Body of pancreas (tissue), 4 donors: ENCODE results near the gene MUSK. TPM values are rescaled to one million over a fixed set of nuclear protein-coding genes. Genes with fewer than 3 reads are reported as not detected.
A peak's percentile ranks its signal among the peaks of the same experiment; 100 is the strongest.

Source experiments
- ATAC-seq: fragments of 150-250 bp; one replicate; pipeline ENCODE4 v1.9.1; 2016
- DNase-seq, 4 donors: peaks; one replicate each; pipeline ENCODE4 v3.0.0-alpha.2; 2019
- H3K27ac ChIP-seq, 4 donors: fragments of 200-600 bp; sonication (generic); 1 replicate in 3 of 4; 2 replicates in 1 of 4; pipeline versions ENCODE4 v1.5.1 to v1.6.1; 2016 to 2019; ENCODE audit warnings: mild to moderate bottlenecking in 1 of 4, mixed read lengths in 1 of 4, moderate library complexity in 1 of 4
- H3K27me3 ChIP-seq, 2 donors: fragments of 200-600 bp; sonication (generic); one replicate each; pipeline ENCODE4 v1.6.0; 2016; ENCODE audit warnings: mild to moderate bottlenecking in 1 of 2
- H3K36me3 ChIP-seq, 2 donors: fragments of 200-600 bp; sonication (generic); replicated peaks in 1 of 2; 2 replicates each; pipeline ENCODE4 v1.5.1; 2016; ENCODE audit warnings: low read depth in 2 of 2; ENCODE audit not compliant: insufficient read depth in 1 of 2
- H3K4me1 ChIP-seq: fragments of 200-600 bp; sonication (generic); one replicate; pipeline ENCODE4 v1.6.0; 2016
- H3K4me3 ChIP-seq, 2 donors: fragments of 200-600 bp; sonication (generic); 1 replicate in 1 of 2; 2 replicates in 1 of 2; pipeline ENCODE4 v1.5.1; 2016 to 2019
- H3K9me3 ChIP-seq, 3 donors: fragments of 200-600 bp; sonication (generic); 1 replicate in 2 of 3; 2 replicates in 1 of 3; pipeline ENCODE4 v1.5.1; 2016
- POLR2A ChIP-seq, 3 donors: fragments of 450-650 bp; IDR thresholded peaks; one replicate each; pipeline ENCODE4 v1.6.1; 2016; ENCODE audit warnings: antibody characterized with exemption in 3 of 3, mild to moderate bottlenecking in 2 of 3
- WGBS, 2 donors: methylation state at CpG; one replicate each; pipeline ENCODE4 v1.1.5; 2017; 5-methylcytosine and 5-hydroxymethylcytosine counted together
- intact Hi-C: fragments of 100-400 bp; cut with DNase I; formaldehyde crosslinking; loops from one replicate; pipeline ENCODE4 v1.15.1; 2023
- total RNA-seq, 2 donors: library from RNA; depleted of rRNA; stranded (reverse); fragments of >200 nt; gene quantifications; one replicate each; pipeline ENCODE4 v1.1.0, GENCODE V29; 2016
- TF ChIP-seq, protein P1 (sequence below), 7 experiments: fragments of 450-650 bp in 4 of 7; fragments of 200-600 bp in 3 of 7; sonication (generic) in 3 of 7; IDR thresholded peaks; one replicate each; pipeline ENCODE4 v1.5.1; 2016 to 2019; ENCODE audit warnings: antibody characterized with exemption in 7 of 7

MUSK gene
- total RNA-seq, 2 donors from 2014 or later, result not detected

DNA sequence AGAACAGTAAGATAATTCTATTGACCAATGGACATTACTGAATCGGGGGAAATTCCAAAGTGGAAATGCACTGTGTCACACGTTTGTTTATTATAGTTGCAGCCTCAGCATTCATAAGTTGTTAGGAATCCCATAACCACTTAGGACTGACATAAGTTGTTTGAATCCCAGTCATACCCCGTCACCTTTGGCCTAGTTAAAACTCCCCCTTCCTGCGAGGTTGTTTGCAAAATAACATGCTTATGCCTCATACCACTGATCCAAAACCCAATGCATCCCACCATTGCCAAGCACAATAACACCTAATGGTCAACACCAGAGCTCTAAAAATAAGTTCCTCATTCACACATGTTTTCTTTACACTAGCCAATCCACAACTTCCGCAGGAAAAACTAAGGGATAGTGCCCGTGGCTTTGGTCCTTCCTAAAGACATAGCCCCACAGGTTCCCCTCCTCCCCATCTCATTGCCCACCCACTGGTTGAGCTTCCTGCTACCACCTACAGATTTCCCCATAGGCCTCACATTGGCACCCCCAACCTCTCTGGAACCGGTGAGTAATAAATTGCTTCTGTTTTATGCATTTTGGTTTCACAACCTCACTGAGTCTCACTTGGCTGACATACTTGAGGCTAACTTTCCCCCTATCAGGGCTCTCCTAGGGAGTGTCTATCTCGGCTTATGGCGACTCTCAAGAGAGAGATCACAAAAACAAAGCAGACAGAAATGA, 42.3 kb upstream of the MUSK start:
- H3K4me1 ChIP-seq, result no peaks in the 10 kb centered on the region
- no peaks in the 10 kb centered on the region for H3K36me3 ChIP-seq
- H3K27me3 ChIP-seq, result no peaks in the 10 kb centered on the region
- ATAC-seq, result no peak
- TF ChIP-seq, protein P1, sequence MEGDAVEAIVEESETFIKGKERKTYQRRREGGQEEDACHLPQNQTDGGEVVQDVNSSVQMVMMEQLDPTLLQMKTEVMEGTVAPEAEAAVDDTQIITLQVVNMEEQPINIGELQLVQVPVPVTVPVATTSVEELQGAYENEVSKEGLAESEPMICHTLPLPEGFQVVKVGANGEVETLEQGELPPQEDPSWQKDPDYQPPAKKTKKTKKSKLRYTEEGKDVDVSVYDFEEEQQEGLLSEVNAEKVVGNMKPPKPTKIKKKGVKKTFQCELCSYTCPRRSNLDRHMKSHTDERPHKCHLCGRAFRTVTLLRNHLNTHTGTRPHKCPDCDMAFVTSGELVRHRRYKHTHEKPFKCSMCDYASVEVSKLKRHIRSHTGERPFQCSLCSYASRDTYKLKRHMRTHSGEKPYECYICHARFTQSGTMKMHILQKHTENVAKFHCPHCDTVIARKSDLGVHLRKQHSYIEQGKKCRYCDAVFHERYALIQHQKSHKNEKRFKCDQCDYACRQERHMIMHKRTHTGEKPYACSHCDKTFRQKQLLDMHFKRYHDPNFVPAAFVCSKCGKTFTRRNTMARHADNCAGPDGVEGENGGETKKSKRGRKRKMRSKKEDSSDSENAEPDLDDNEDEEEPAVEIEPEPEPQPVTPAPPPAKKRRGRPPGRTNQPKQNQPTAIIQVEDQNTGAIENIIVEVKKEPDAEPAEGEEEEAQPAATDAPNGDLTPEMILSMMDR (IDR thresholded peaks at IDR 0.05), result no peak
- TF ChIP-seq POLR2A (IDR thresholded peaks at IDR 0.05), result no peak
- H3K4me3 ChIP-seq, result no peak overlapping the region
- intact Hi-C loops, result no loop called here
- no peaks in the 10 kb centered on the region for H3K9me3 ChIP-seq
- no peak for DNase-seq
- H3K27ac ChIP-seq, result no peak overlapping the region
- WGBS, 2 donors, result 57 to 58% methylated on average over 9 of the region's 9 CpGs

DNA sequence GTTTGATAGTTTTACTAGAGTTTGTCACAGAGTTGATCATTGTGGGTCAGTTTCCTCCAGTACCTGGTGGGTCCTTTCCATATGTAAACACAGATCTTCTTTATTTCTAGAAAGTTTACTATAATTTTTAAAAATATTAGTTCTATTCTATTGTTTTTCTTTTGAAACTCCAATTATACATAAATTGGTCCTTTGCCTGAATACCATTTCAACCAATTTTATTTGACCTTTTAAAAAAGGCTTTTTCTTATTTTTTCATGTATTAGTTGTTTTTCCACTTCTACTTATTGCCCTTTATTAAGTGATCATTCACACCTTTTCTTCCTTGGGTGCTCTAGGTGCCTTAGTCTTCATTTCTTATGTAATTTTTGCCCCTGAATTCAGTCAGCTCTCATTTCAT, 33.0 kb upstream of the MUSK start:
- intact Hi-C loops, result loop anchor here (10.0 kb wide), 1 partner anchor 669 kb away; no protein-coding TSS in a partner anchor
- ATAC-seq (no peak), DNase-seq (no peak)
- no peaks in the 10 kb centered on the region for H3K27me3 ChIP-seq
- no peaks in the 10 kb centered on the region for H3K4me1 ChIP-seq
- H3K4me3 ChIP-seq, result no peak overlapping the region
- TF ChIP-seq POLR2A (IDR thresholded peaks at IDR 0.05), result no peak
- TF ChIP-seq, protein P1 (IDR thresholded peaks at IDR 0.05), result no peak
- no peak overlapping the region for H3K27ac ChIP-seq
- H3K36me3 ChIP-seq, result no peaks in the 10 kb centered on the region
- H3K9me3 ChIP-seq, result peaks cover 0 to 7% (median 0%) of the 10 kb centered on the region in 3 donors

DNA sequence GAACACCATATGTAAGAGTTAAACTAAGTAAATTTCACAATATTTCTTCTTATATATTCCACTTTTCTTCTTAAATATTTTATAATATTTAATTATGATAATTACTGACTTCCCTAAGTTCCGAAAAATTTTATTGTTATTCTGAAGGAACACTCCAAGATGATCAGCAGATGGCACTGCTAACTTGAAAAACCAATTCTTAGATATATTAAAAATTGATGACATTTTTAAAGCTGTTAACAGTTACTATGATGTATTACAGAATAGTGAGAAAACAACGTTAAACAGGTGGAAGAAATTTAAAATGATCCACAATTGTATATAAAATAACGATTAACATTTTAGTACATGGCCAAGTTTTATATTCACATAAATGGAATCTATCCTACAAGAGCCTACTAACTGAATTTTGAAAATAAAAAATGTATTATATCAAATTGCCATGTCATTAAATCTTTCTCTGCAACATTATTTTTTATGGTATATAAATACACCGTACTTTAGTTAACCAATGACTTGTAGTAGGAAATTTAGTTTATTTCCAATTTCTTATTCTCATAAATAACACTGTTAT, 30.1 kb upstream of the MUSK start:
- no peaks in the 10 kb centered on the region for H3K27me3 ChIP-seq
- no peak for DNase-seq
- peaks cover 0 to 7% (median 0%) of the 10 kb centered on the region in 3 donors for H3K9me3 ChIP-seq
- WGBS, 2 donors, result 33 to 36% methylated on average over 4 of the region's 4 CpGs
- H3K27ac ChIP-seq, result no peak overlapping the region
- H3K36me3 ChIP-seq, result no peaks in the 10 kb centered on the region
- no peaks in the 10 kb centered on the region for H3K4me1 ChIP-seq
- H3K4me3 ChIP-seq, result no peak overlapping the region
- no peak for ATAC-seq
- intact Hi-C loops, result loop anchor here (10.0 kb wide), 1 partner anchor 666 kb away; no protein-coding TSS in a partner anchor
- TF ChIP-seq, protein P1 (IDR thresholded peaks at IDR 0.05), result peak in 3 of 7 experiments; percentile 27 to 41 (median 38)
- TF ChIP-seq POLR2A (IDR thresholded peaks at IDR 0.05), result no peak

DNA sequence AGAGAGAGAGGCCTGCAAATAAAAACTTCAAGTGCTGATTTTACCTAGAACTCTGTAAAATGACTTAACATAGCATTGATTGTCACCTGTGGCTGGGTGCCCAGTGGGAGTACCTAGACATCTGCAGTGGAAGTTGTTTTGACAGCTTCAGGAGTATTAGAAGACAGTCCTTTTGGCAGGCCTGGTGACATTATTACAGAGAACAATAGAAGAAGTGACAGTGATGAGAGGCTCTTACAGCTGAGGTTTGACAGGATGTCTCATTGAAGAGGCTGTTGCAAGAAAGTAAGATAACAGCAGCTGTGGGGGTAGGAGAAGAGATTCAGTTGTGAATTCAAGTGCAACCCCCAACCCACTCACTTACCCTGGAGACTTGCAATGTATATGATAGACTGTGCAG, 27.9 kb upstream of the MUSK start:
- no peak for DNase-seq
- ATAC-seq, result no peak
- H3K4me1 ChIP-seq, result no peaks in the 10 kb centered on the region
- H3K4me3 ChIP-seq, result no peak overlapping the region
- no peak overlapping the region for H3K27ac ChIP-seq
- no peaks in the 10 kb centered on the region for H3K27me3 ChIP-seq
- TF ChIP-seq, protein P1 (IDR thresholded peaks at IDR 0.05), result no peak
- TF ChIP-seq POLR2A (IDR thresholded peaks at IDR 0.05), result no peak
- H3K36me3 ChIP-seq, result no peaks in the 10 kb centered on the region
- H3K9me3 ChIP-seq, result peaks cover 0 to 7% (median 0%) of the 10 kb centered on the region in 3 donors
- intact Hi-C loops, result no loop called here
